Skin epidermis (tissue), 12 donors: Measurements from ENCODE around the gene PLPPR4.

Experiments
- H3K27ac ChIP-seq, 21 experiments: fragments of 200-600 bp; sonication (generic) in 11 of 21; one replicate each; pipeline ENCODE4 v1.5.0; 2020; ENCODE audit warnings: mild to moderate bottlenecking in 3 of 21, inconsistent platforms in 2 of 21, moderate library complexity in 2 of 21
- H3K4me3 ChIP-seq, 7 experiments: fragments of 200-600 bp; sonication (generic) in 2 of 7; one replicate each; pipeline ENCODE4 v1.5.0; 2020; ENCODE audit warnings: inconsistent platforms in 2 of 7, mild to moderate bottlenecking in 2 of 7, moderate library complexity in 1 of 7

Gene PLPPR4

DNA sequence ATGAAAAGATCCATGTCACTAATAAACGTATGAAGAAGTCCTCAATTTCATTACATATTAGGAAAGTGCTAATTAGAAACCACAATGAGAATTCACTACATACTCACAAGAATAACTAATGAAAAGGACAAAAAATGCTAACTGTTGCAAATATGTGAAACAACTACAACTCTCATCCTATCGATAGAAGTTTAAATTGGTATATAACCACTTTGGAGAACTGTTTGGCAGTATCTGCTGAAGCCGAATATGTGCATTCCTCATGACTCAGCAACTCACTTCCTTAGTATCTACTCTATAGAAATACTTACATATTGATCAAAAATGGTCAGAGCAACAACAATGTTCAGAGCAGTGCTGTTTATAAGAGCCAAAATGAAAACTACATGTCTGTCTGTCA is 66.8 kb downstream of the PLPPR4 start:
- H3K27ac ChIP-seq = no peak overlapping the region
- H3K4me3 ChIP-seq = no peak overlapping the region

GRCh38 chr1:99331636-99332035 is 67.3 kb downstream of the PLPPR4 start:
- Histone ChIP-seq H3K27ac (no peak overlapping the region), H3K4me3 (no peak overlapping the region)

DNA sequence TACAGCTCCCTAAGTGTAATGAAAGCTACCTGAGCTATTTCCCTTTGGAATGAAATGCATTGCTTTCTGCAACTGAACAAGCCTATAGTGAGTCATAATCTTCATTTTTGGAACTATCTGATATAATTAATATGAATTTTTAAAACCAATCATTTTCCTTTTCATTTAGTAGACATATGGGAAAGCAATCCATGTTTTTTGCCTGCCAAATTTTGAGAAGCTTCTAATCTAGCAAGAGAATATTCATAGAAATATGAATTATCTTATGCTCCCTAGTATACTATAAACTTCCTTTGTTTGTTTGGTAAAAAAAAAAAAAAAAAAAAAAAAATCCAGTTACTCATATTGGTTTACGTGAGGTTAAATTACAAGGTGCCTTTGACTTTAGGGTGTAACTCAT is 68.3 kb downstream of the PLPPR4 start:
- Histone ChIP-seq H3K27ac (no peak overlapping the region), H3K4me3 (no peak overlapping the region)

DNA sequence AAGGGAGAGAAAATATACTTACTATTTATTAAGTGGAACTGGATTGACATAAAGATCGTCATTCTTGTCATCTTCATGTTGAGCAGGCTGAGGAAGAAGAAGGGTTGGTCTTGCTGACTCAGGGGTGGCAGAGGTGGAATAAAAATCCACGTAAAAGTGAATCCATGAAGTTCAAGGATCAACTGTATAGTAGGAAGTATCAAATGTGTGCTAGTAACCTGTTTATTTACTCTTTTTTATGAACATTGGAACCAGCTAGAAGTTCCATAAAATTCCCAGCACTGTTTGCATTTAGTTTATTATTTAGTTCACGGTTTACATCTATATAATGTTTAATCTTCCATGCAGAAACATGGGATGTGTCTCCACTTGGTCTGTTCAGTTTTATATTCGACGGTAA is 70.7 kb downstream of the PLPPR4 start:
- no peak overlapping the region for H3K4me3 ChIP-seq
- no peak overlapping the region for H3K27ac ChIP-seq

DNA sequence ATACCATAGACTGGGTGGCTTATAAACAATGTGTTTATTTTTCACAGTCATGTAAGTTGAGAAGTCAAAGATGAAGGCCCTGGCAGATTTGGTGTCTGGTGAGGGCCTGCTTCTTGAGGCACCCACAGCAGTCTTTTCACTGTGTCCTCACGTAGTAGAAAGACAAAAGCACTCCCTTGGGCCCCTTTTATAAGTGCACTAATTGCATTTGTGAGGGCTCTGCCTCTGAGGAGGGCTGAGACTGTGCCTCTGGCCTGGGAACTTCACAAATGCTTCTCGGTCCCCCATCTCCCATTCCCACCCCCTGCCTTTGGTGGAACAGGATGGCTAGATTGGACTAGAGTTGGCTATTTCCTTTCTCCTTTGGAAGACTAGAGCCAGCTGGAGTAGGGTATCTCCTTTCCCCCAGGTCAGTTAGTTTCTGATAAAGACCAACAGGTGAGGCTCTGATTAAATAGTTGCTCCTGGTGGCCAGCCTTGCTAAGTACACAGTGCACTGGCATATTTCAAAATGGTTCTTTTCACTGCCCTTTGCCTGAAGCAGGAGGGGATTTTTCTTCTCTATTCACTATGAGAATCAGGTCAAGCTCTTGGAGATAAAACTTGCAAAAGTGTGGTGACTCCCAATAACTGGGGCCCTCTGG is 82.9 kb downstream of the PLPPR4 start:
- H3K4me3 ChIP-seq = no peak overlapping the region
- no peak overlapping the region for H3K27ac ChIP-seq

GRCh38 chr1:99348397-99349132 is 84.3 kb downstream of the PLPPR4 start:
- Histone ChIP-seq H3K27ac (no peak overlapping the region), H3K4me3 (no peak overlapping the region)

DNA sequence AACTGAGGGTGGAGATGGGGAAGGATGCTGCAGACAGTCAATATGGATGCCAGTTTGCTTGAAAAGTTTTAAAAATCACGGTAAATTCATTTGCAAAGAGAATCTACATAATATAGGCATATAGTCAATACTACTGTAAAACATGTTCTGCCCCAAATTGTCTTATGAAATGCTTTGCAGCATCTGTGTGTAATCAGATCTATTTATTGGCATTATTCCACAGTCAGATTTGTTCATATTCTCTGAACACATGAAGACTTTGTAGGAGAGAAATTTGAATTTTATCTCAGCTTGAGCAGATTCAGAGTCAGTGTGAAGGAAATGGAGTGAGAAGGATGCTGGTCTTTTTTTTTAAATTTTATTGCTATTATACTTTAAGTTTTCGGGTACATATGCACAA is 88.5 kb downstream of the PLPPR4 start:
- H3K4me3 ChIP-seq = no peak overlapping the region
- H3K27ac ChIP-seq = no peak overlapping the region

GRCh38 chr1:99358770-99359169 is 94.5 kb downstream of the PLPPR4 start:
- Histone ChIP-seq H3K4me3 (no peak overlapping the region), H3K27ac (no peak overlapping the region)
